Measurements from ENCODE around the gene RAI1.

RAI1 gene

DNA sequence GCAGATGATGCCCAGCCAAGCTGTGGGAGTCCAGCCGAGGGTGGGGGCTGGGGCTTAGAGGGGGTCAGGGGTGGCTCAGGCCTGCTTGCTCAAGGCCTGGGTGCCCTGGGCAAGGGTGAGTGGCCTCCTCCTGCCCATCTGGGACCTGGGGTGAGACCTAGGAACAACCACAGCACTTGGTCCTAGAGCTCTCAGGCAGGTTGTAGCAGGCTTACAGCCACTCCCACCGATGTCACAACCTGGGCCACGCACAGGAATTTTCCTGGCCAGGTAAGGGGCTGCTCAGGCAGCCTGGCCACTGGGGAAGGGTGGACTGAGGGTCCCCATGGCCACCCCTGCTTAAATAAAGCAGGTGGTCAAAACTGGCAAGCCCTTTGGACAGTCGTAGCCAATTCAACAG, 161.8 kb downstream of the RAI1 start:
- H3K27ac ChIP-seq, result peak overlapping the region; percentile 100
- ChIA-PET CTCF (no interaction called here), POLR2A (ENCODE audit: low non-redundant PET) (no interaction called here)
- no peak for TF ChIP-seq CTCF (conservative IDR thresholded peaks at IDR 0.05; ENCODE audit: low read depth)
- DNase-seq (ENCODE audit: low spot score), result no peak

GRCh38 chr17:17844079-17844478, 162.8 kb downstream of the RAI1 start:
- peak overlapping the region; percentile 100 for H3K27ac ChIP-seq
- DNase-seq (ENCODE audit: low spot score), result no peak
- ChIA-PET CTCF (interaction anchor here (0.7 kb wide), 1 partner anchor 8 kb away, joined by 4 read pairs; no protein-coding TSS in a partner anchor), POLR2A (ENCODE audit: low non-redundant PET) (no interaction called here)
- TF ChIP-seq CTCF (conservative IDR thresholded peaks at IDR 0.05; ENCODE audit: low read depth), result no peak

- CTCF ChIA-PET, result interaction anchor here (1.0 kb wide), 1 partner anchor 33 kb away, joined by 3 read pairs; no protein-coding TSS in a partner anchor
- TF ChIP-seq CTCF (conservative IDR thresholded peaks at IDR 0.05; ENCODE audit: low read depth), result no peak
- POLR2A ChIA-PET (ENCODE audit: low non-redundant PET), result no interaction called here
- H3K27ac ChIP-seq, result peak overlapping the region; percentile 100
- DNase-seq (ENCODE audit: low spot score), result no peak
These were observed 163.2 kb downstream of the RAI1 start for GRCh38 chr17:17844500-17844899.

GRCh38 chr17:17845046-17845775, 164.0 kb downstream of the RAI1 start:
- no peak for DNase-seq (ENCODE audit: low spot score)
- POLR2A ChIA-PET (ENCODE audit: low non-redundant PET), result no interaction called here
- H3K27ac ChIP-seq, result peak overlapping the region; percentile 100
- no peak for TF ChIP-seq CTCF (conservative IDR thresholded peaks at IDR 0.05; ENCODE audit: low read depth)
- CTCF ChIA-PET, result interaction anchor here (0.6 to 1.0 kb wide), 2 partner anchors 34 to 172 kb away, joined by 3 to 4 read pairs; no protein-coding TSS in a partner anchor

GRCh38 chr17:17846003-17846402, 164.7 kb downstream of the RAI1 start:
- POLR2A ChIA-PET (ENCODE audit: low non-redundant PET), result interaction anchor here (1.5 kb wide), 1 partner anchor 10 kb away, joined by 5 read pairs; no protein-coding TSS in a partner anchor
- CTCF ChIA-PET, result no interaction called here

GRCh38 chr17:17846645-17847044, 165.4 kb downstream of the RAI1 start:
- ChIA-PET CTCF (no interaction called here), POLR2A (ENCODE audit: low non-redundant PET) (interaction anchor here (1.5 kb wide), 1 partner anchor 11 kb away, joined by 5 read pairs; no protein-coding TSS in a partner anchor)
- no peak for DNase-seq (ENCODE audit: low spot score)
- H3K27ac ChIP-seq, result peak overlapping the region; percentile 100
- TF ChIP-seq CTCF (conservative IDR thresholded peaks at IDR 0.05; ENCODE audit: low read depth), result no peak

More at GRCh38 chr17:17846003-17846402, 164.7 kb downstream of the RAI1 start:
- H3K27ac ChIP-seq, result peak overlapping the region; percentile 100
- no peak for DNase-seq (ENCODE audit: low spot score)
- no peak for TF ChIP-seq CTCF (conservative IDR thresholded peaks at IDR 0.05; ENCODE audit: low read depth)
